Measurements from ENCODE around the gene TMEFF2.
"Not testable (repeated sequence)": the region's sequence is repeated elsewhere in the genome, so short reads cannot be mapped to it uniquely, and the experiment has no call there.

The TMEFF2 gene

DNA sequence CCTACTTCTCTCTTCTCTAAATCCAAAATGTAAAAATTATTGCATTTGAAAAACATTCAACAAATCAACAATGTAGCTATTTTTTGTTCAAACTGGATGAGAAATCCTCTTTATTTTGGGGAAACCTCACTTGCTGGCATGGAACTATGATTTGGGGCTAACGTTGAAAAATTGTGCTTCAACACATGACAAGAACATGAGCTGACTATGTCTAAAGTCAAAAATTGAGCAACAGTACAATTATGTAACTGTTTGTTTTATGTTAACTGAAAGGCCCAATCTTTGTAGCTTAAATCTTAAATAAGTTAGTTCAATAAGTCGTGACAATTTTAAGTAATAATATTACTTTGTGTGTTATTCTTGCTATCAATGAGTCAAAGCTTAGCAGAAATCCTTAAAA is 67.3 kb downstream of the TMEFF2 start:
- DNase-seq: no peak

DNA sequence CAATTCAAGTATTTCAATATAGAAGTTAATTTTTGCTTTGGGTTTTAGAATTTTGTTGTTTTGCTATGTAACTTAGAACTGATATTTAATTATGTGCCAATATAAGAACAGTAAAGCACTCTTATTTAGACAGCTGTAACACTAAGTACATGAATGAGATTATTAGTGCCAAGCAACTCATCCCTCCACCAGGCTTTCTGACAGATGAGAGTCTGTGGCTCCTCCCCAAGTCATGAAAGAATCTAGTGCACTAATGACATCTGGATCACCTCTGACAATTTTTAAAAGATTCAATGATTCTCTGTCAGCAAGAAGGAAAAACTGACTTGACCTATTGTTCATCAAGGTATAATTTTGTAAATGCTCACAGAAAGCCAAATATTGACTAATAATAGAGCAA is 67.8 kb downstream of the TMEFF2 start:
- no peak for DNase-seq

DNA sequence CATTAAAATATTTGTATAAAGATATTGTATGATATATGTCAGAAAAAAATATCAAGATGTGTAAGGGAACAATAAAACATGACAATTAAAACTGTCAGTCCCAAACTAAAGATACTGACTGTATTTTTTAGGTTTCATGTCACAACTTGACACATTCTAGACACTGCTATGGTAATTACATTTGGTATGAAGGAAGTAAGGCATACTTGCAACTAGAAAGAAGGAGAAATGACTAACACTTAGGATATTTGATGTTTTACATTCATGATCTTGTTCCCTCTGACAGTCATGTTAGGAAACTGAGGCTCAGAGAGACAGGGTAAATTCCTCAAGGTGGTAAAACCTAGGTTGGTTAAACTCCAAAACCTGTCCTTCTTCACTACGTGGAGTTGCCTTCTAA is 68.3 kb downstream of the TMEFF2 start:
- DNase-seq: no peak

DNA sequence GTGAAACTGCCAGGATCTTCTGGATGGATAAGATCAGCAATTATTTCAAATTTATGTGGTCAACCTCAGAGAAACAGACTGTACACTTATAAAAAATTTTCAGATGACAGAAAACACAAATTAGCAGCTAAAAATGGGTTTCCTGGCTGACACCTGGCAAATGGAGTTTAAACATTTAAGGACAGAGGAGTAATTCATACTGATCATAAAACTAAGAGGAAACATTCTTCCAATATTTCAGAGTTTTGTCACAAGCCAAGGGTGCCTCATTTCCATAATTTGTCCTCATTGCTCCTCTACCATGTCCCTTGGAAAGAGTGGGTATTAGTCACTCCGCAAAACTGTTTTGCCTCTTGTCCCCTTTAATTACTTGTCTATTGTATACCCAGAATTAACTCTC is 70.2 kb downstream of the TMEFF2 start:
- DNase-seq: no peak

DNA sequence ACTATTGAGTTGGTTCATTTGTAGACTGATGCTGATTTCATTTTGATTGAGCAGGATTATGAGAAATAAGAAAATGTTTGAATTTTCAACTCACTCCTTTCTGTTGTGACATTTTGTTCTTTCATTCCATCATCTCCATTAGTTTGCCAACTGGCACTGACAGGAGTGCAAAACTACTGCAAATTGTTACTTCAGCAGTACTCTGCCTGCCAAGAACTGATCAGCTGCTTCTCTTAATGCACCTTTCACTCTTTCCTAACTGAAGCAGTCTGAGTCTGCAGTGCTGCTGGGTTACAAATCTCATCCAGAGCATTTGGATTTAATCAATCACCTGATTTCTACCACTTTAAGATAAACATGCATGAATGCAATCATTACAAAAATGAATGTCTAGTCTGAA is 70.9 kb downstream of the TMEFF2 start:
- no peak for DNase-seq

DNA sequence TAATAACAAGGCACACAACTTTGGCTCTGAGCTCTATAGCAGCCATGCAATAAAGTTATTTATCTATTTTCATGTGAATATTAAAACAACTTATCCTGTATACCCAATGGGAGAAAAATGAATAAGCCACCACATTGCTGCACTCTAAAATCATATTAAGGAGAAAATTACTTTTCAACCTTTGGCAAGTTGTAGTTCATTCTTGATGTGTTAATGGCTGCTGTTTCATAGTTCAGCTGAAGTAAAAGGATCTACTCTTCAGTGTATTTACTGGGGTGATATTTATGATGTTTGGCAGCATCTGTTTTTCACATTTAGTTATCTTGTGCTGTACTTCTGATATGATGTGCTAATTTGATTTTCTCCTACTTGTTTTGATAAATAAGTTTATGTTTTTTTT is 71.8 kb downstream of the TMEFF2 start:
- DNase-seq: no peak

DNA sequence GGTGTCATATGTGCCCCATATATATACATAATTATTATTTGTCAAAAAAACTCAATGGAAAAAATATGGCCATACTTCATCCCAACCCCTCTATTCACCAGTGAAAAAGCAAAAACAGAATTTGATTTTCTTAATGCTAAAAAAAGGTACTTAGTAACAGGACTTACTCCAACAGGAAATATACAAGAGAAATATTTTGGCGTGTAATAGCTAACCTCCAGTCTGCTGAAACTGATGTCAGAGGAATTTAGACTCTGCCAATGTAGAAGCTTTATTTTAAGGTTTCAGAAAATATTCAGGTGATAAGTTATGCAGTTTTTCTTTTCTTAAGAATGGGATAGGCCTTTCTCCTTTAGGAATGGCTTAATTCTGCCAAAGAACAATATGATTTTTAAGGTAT is 72.6 kb downstream of the TMEFF2 start:
- no peak for DNase-seq

DNA sequence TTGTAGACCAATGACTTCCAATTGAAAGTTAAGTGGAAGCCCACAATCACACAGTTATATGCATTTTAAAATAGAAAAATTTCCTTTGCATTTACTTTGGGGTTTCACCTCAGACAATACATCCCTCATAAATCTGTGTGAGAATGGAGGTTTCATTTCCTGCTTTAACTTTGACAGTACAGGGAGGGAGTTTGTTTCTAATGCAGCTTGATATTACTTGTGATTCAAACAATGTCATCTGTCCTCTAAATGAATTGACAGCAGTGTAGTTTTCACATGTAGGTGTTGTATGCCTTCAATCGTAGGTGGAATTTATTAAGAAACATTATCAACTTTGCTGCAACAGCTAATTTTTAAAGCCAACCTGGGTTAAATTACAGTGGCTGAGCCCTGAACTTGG is 75.2 kb downstream of the TMEFF2 start:
- DNase-seq: no peak

DNA sequence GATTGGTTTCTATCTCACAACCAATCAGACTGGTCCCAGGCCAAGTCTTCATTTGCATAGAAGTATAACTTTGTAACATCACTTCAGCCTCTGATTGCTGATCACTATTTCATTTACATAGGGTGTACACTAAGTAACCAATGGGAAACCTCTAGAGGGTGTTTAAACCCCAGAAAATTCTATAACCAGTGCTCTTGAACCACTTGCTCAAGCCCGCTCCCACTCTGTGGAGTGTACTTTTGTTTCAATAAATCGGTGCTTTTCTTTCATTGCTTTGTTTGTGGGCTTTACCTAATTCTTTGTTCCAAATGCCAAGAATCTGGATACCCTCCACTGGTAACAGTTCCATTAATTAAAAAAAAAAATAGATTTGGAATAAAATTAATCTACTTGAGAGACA is 77.0 kb downstream of the TMEFF2 start:
- no peak for DNase-seq

DNA sequence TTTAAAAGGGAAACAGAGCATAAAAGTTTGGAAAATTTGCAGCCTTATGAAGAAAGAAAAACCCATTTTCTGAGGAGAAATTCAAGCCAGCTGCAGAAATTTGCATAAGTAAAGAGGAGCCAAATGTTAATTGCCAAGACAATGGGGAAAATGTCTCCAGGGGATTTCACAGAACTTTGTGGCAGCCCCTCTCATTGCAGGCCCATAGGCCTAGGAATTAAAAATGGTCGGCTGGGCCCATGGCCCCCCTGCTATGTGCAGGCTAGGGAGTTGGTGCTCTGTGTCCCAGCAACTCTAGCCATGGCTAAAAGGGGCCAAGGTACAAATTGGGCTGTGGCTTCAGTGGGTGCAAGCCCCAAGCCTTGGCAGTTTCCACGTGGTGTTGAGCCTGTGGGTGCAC is 83.2 kb downstream of the TMEFF2 start:
- not testable (repeated sequence) for DNase-seq

DNA sequence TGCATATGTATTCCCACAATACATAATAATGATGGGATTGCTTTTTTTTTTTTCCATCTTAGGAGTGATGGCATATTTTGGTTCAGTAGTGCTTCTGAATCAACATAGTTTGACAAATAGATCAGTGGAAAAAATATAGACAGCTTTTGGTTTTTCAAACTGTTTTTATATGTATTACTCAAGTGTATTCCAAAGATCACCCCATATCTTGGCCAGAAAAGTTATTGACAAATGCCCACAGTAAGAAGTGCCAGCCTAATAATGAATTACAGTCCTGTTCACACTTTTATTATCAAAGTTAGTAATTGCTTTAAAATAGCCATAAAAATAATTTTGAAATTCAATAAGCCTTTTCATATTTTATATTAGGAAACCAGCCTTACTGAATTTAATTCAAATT is 95.0 kb downstream of the TMEFF2 start:
- no peak for DNase-seq

DNA sequence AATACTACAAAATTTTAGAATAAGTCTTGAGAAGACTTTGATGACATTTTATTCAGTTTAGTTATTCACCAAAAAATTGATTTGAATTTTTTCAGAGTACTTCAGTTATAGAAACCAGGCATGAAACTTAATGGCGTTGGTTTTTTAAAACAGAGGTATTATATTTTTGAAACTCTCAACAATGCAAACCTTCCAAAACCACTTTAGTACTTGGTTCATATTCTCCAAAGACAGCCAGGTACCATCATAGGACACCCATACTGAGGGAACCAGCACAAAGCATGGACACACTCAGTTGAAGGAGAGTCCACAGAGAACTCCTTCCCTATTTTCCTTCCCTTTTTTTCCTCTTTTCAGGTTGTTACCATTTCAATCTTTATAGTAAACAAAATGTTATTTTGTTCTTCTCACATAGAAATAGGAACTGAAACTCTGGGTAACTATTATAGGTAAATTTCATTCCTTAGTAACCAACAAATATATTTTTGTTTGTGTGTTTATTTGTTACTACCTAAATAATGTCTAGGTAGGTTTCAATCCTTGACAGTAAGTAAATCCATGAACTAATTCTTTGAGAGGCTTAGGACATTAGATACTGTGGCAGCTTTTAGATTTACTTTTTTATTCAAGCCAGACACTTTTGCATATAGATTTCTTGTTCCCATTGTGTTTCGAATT is 95.8 kb downstream of the TMEFF2 start:
- no peak for DNase-seq

DNA sequence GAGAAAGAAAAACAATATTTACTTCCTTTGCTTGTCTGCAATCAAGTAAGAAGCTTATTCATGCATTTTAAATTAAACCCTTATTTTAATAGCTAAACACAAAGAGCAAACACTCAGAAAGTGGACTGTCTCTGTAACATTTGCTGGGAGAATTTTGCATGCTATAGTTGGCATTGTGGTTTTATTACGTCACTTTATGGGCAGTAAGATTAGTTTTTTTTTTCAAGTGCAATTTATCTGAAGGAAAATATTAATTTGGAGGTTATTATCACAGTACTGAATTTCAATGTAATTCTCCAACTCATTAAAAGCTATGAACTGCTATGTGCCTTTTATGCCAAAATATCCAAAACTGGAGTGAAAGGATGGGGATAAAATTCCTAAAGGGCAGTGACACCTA is 103.3 kb downstream of the TMEFF2 start:
- DNase-seq: no peak

DNA sequence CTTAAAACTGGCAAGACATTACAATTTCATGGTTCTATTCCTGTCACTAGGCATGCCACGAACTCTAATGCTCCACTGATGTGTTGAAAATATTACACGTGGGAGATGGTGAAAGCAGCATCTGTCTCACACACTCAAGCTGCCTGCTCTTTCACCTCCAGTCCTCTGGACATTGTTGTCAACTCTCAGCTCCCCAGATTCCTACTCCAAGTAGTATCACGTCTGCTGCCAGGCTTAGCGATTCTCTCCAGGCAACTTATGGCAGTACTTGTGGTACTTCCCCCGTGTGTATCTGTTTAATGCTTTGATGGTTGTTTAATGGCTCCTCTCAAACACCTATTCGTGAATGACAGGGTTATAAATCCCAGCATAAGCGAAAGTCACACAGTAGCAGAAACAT is 103.8 kb downstream of the TMEFF2 start:
- DNase-seq: no peak

DNA sequence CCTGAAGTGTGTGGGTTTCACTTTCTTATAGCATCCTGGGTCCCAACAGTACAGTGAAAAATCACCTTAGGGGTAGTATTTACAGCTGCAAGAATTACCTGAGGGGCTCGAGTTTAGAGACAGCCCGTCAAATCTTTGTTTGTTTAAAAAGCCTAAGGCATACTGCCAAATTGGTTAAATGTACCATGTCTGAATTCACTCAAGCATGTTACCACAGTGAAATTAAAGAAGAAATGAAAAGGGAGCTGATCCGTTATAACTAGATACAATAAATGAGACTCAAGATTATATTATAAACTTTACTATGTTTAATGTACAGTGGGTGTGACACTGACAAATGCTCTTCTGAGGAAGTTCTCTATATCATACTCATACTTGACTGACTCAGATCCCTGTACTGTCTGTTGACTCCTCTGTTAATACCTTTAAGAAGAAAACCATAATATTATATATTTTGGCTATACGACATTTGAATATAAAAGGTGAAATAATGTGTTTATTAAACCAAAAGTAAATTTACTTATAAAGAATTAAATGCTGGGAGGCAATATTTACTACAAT is 107.3 kb downstream of the TMEFF2 start:
- no peak for DNase-seq

DNA sequence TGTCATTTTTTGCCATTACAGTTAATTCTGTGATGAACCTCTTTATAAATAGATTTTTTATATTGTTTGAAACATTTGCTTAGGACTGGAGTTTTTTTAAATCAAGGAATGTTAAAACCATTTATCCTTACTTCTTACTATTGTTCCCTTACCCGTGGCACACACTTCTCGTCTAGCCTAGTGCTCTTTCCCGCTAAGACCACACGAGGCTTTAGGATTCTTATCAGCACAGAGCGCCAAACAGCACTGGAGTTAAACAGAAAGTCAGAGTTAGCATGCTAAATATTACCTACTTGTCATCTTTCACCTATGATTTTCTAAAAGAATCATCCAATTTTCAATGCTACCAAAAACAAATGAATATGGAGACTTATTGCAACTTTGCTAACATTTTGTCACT is 112.6 kb downstream of the TMEFF2 start:
- no peak for DNase-seq

DNA sequence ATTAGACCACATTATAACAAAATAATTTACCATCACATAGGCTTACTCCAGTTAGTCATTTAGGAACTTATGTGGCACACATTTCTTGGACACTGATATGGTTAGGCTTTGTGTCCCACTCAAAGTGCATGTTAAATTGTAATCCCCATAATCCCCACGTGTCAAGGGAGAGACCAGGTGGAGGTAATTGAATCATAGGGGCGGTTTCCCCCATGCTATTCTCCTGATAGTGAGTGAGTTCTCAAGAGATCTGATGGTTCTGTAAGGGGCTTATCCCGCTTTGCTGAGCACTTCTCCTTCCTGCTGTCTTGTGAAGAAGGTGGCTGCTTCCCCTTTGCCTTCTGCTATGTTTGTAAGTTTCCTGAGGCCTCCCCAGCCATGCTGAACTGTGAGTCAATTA is 114.6 kb downstream of the TMEFF2 start:
- not testable (repeated sequence) for DNase-seq

DNA sequence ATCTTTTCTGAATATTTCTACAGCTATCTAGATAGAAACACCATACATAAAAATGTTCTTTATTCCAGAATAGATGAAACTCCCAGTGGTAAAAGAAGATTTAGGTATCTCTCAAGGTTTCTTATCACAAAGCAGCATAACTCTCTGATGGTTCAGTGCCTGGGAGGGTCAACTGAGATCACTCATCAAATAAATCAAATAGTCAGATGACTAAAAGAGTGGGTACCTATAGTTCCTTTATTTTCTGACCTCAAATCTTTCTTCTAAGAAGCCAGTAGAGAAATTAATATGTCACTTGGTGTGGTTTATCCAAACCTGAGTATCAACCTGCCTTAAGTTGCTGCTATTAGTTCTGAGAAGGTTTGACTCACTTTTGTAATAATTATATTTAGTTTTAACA is 120.9 kb downstream of the TMEFF2 start:
- no peak for DNase-seq

DNA sequence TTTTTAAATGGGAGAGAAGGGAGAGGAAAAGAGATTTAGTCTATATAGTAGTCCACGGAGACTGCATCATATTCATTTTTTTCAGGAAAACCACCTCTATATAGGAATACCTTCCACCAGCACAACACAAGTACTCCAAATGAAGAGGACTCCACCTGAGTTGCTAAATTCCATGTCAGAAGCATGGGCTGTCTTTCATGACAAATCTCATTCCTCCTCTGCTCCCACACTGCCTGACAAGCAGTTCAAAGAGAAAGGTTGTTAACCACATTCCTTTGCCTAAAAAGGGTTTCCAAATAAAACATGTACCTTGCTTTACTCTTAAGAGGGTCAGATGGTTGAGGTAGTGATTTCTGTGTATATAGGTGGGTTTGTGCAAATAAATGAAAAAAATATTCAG is 122.0 kb downstream of the TMEFF2 start:
- no peak for DNase-seq

DNA sequence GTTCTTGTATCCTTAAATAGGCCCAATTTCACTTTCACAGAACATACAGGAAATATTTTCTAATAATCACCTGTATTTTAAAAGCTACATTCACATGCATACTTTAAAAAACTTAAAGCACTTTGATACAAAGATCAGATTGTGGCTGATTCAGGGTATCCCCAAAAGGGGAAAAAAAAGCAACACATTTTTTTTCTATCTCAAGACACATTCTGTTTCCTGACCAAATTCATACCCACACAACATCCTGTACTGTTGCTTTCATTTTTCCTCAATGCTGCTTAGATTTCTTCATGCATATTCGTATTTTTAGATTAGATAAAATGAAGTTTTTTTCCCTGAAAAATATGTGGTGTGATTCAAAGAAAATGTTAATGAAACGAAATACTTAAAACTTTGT is 122.5 kb downstream of the TMEFF2 start:
- no peak for DNase-seq

DNA sequence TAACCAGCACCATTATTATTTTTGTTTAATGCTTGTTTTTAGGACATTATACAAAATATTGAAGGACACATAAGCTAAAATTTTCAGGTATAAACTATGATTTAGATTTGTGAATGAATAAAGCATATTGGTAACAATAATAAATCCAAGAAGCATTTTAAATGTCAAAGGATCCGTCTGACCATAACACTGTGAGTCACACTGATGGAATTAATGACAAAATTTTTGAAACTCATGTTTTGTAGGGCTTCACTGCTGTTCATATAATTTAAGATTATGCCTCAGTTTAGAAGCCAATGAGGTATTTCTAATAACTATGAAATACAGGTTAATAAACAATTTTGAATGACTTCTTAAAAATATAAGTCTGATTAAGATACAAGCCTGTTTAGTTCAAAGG is 124.6 kb downstream of the TMEFF2 start:
- no peak for DNase-seq

DNA sequence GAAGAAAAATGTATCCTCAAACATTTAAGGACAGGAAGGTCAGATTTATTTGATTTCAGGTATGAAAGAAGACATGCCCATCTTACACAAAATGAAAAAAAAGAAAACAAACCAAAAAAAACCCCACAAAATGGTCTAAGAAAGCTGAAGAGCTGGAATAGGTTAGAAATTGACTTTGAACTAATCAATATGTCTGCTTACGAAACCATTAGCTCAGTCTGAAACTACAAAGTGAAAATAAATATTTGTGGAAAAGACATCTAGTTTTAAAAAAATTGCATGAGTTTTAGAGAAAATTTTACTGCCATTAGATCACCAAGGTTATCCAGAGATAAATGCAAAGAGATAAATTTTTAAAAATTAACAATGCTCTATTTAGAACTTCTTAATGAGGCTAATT is 125.3 kb downstream of the TMEFF2 start:
- DNase-seq: no peak

DNA sequence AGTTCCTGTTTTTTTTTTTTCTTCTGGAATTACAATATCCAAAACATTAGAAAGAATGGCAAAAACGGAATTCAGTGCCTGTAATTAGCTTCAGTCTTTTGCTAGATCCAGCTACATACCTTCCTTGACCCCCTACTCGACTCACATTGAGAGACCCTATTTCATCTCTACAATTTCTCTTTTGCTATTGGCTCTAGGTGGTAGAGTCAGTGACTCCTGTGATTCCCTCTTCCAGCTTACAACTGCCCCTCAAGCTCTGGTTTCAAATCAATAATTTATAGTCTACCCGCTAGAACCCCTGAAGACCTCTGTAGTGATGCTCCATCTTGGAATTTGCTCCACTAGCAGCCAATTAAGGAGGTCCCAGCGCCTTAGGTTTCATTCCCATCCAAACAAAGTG is 125.8 kb downstream of the TMEFF2 start:
- no peak for DNase-seq

DNA sequence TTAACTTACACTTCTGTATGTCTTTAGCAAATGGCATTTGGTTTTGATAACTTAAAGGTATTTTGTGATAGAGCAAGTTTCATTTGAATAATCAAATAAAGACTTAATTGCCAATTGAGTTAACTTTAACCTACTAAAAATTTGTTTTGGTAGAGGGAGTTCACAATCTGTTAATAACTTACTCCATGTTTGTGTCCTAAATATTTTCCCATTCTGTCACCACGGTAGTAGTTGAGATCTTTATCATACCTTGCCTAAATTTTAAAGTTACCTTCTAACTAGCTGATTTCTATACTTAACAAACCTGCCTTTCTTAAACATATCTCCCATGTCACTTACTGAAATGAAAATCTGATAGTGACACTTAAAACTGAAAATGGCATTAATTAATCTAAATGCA is 127.1 kb downstream of the TMEFF2 start:
- no peak for DNase-seq

DNA sequence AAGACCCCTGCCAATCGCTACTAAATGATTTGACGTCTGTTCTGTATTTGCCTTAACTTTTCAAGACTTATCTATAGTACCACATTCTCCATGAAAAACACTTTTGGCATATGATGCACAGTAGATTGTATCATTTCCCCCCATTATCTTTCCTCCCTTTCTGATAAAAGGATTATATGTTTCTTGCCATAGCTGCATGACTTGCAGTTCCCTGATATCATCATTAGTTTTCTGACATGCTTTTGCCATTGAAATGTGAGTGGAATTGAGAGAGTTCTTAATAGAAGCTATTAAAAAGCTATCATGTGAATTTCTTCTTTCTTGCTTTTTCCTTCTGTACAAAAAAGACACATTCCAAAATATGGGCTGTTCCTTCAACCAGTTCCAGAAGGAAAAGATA is 130.3 kb downstream of the TMEFF2 start:
- no peak for DNase-seq

Measured in effector CD4-positive, alpha-beta T cell (primary cell).